Transverse colon (tissue), 4 donors: ENCODE results near the gene CHTF8. TPM values are rescaled to one million over a fixed set of nuclear protein-coding genes. Genes with fewer than 3 reads are reported as not detected.
A peak's percentile ranks its signal among the peaks of the same experiment; 100 is the strongest.
"Not testable (repeated sequence)": the region's sequence is repeated elsewhere in the genome, so short reads cannot be mapped to it uniquely, and the experiment has no call there.

Experiments used
- DNase-seq: peaks from one replicate; pipeline ENCODE4 v3.0.0-alpha.2; 2019
- H3K27ac ChIP-seq, 4 donors: fragments of 200-600 bp; sonication (generic); 2 replicates each; pipeline ENCODE4 v1.5.1; 2016 to 2018; ENCODE audit warnings: inconsistent platforms in 4 of 4
- H3K27me3 ChIP-seq: fragments of 200-600 bp; sonication (generic); 2 replicates; pipeline ENCODE4 v1.5.1; 2017; ENCODE audit warnings: inconsistent platforms
- H3K36me3 ChIP-seq, 4 donors: fragments of 200-600 bp; sonication (generic); 2 replicates each; pipeline ENCODE4 v1.5.1; 2017 to 2019; ENCODE audit warnings: inconsistent platforms in 4 of 4
- H3K4me1 ChIP-seq, 4 donors: fragments of 200-600 bp; sonication (generic); 2 replicates each; pipeline ENCODE4 v1.5.1; 2017 to 2020; ENCODE audit warnings: inconsistent platforms in 4 of 4
- H3K4me3 ChIP-seq, 4 donors: fragments of 200-600 bp; sonication (generic); 1 replicate in 1 of 4; 2 replicates in 3 of 4; pipeline versions ENCODE4 v1.5.1 to v1.6.1; 2017 to 2019; ENCODE audit warnings: inconsistent platforms in 4 of 4
- H3K9me3 ChIP-seq, 2 donors: fragments of 200-600 bp; sonication (generic); 2 replicates each; pipeline ENCODE4 v1.5.1; 2017 to 2019; ENCODE audit warnings: inconsistent platforms in 2 of 2
- EP300 ChIP-seq: sonication (generic); formaldehyde crosslinking; IDR thresholded peaks from one replicate; pipeline ENCODE4 v1.6.1; 2017; ENCODE audit warnings: antibody characterized with exemption, low read depth
- POLR2A ChIP-seq: fragments of 450-650 bp; IDR thresholded peaks from one replicate; pipeline ENCODE4 v1.6.1; 2016; ENCODE audit warnings: antibody characterized with exemption, mild to moderate bottlenecking, moderate library complexity
- POLR2AphosphoS5 ChIP-seq, 3 donors: sonication (generic); formaldehyde crosslinking; IDR thresholded peaks; one replicate each; pipeline ENCODE4 v1.6.1; 2016; ENCODE audit warnings: antibody characterized with exemption in 3 of 3
- WGBS, 2 donors: methylation state at CpG; one replicate each; pipeline ENCODE4 v1.1.5; 2018; ENCODE audit warnings: low coverage in 1 of 2; 5-methylcytosine and 5-hydroxymethylcytosine counted together
- in situ Hi-C, 4 donors: fragments of 200-750 bp; cut with MboI; loops; one replicate each; pipeline versions ENCODE4 v1.15.0 to v1.15.1; 2017; ENCODE audit warnings: low sequenced_read_pairs in 3 of 4, low pct_ligation_motif_present in 1 of 4, low pct_unique_long_range_greater_than_20kb in 1 of 4
- intact Hi-C: fragments of 100-400 bp; cut with DNase I; formaldehyde crosslinking; loops from one replicate; pipeline ENCODE4 v1.15.1; 2023; ENCODE audit warnings: low total_unique reads
- total RNA-seq, 4 donors: library from RNA; depleted of rRNA; stranded (reverse); fragments of >200 nt; gene quantifications; one replicate each; pipeline ENCODE4 v1.1.0, GENCODE V29; 2016
- TF ChIP-seq, protein P1 (sequence below), 5 experiments: fragments of 200-600 bp in 3 of 5; fragments of 450-650 bp in 2 of 5; sonication (generic) in 3 of 5; IDR thresholded peaks; 1 replicate in 2 of 5; 2 replicates in 3 of 5; pipeline ENCODE4 v1.5.1; 2016 to 2017; ENCODE audit warnings: antibody characterized with exemption in 5 of 5, inconsistent platforms in 3 of 5, mild to moderate bottlenecking in 2 of 5, moderate library complexity in 1 of 5

CHTF8 gene
- total RNA-seq, 4 donors from 2014 or later: 49.2 to 207 (median 68.9) TPM

DNA sequence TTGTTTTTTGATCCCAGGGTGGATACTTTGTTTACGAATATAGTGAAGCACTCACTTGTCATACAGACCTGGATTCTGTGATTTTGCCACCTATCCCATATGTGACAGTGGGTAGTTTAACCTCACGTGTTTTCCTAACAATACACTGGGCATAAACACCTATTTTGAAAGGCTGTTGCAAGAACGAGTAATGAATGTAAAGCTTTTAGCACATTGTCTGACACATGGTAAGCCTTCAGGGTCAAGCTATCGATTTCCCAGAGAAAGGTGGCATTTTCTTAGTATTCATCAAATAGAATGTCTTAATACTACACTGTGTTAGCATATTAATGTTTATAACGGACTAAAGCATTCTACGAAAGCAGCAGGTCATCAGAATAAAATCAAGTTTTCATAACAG lies 1.9 kb downstream of the CHTF8 start:
- in situ Hi-C loops (no loop called here), intact Hi-C loops (no loop called here)
- no peak for DNase-seq
- Histone ChIP-seq H3K27ac (peak overlapping the region in 1 of 4 donors; percentile 91), H3K9me3 (no peaks in the 10 kb centered on the region), H3K4me1 (peaks cover 7 to 37% (median 27%) of the 10 kb centered on the region in 4 donors), H3K4me3 (no peak overlapping the region), H3K36me3 (no peaks in the 10 kb centered on the region), H3K27me3 (no peaks in the 10 kb centered on the region)
- WGBS, 2 donors: 75 to 76% methylated on average over 5 to 6 of the region's 6 CpGs
- TF ChIP-seq EP300: no peak
- TF ChIP-seq, protein P1, sequence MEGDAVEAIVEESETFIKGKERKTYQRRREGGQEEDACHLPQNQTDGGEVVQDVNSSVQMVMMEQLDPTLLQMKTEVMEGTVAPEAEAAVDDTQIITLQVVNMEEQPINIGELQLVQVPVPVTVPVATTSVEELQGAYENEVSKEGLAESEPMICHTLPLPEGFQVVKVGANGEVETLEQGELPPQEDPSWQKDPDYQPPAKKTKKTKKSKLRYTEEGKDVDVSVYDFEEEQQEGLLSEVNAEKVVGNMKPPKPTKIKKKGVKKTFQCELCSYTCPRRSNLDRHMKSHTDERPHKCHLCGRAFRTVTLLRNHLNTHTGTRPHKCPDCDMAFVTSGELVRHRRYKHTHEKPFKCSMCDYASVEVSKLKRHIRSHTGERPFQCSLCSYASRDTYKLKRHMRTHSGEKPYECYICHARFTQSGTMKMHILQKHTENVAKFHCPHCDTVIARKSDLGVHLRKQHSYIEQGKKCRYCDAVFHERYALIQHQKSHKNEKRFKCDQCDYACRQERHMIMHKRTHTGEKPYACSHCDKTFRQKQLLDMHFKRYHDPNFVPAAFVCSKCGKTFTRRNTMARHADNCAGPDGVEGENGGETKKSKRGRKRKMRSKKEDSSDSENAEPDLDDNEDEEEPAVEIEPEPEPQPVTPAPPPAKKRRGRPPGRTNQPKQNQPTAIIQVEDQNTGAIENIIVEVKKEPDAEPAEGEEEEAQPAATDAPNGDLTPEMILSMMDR (IDR thresholded peaks at IDR 0.05): no peak
- TF ChIP-seq POLR2A: no peak
- no peak for TF ChIP-seq POLR2AphosphoS5 (IDR thresholded peaks at IDR 0.05)

DNA sequence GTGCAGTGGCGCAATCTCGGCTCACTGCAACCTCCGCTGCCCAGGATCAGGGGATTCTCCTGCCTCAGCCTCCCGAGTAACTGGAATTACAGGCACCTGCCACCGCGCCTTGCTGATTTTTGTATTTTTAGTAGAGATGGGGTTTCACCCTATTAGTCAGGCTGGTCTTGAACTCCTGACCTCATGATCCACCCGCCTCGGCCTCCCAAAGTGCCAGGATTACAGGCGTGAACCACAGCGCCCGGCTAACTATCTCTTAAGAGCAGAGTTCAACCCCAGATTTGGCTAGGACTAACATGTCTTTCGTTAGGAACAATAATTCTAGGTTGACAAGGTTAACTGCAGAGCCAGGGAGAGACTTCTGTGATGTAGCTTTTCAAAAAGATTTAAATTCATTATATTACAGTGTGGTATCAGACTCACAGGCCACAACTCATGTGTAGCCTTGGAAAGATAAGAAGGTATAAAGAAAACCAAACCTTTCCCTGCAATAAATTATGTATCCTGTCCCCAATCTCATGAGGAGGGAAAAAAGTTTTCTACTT lies 4.3 kb downstream of the CHTF8 start:
- intact Hi-C loops: no loop called here
- DNase-seq: no peak
- H3K9me3 ChIP-seq: no peaks in the 10 kb centered on the region
- no peak overlapping the region for H3K4me3 ChIP-seq
- in situ Hi-C loops: loop anchor here in 3 of 4 donors (10.0 kb wide), 3 partner anchors 223 to 283 kb away; partner anchors contain the start of gene TANGO6 (in 1 of the 3)
- TF ChIP-seq, protein P1 (IDR thresholded peaks at IDR 0.05): no peak
- TF ChIP-seq EP300 (no peak), POLR2AphosphoS5 (IDR thresholded peaks at IDR 0.05) (no peak), POLR2A (no peak)
- peaks cover 0 to 3% (median 0%) of the 10 kb centered on the region in 4 donors for H3K36me3 ChIP-seq
- no peak overlapping the region for H3K27ac ChIP-seq
- WGBS, 2 donors: 79 to 82% methylated on average over 4 to 12 of the region's 12 CpGs
- H3K4me1 ChIP-seq: peaks cover 4 to 24% (median 17%) of the 10 kb centered on the region in 4 donors
- H3K27me3 ChIP-seq: no peaks in the 10 kb centered on the region

DNA sequence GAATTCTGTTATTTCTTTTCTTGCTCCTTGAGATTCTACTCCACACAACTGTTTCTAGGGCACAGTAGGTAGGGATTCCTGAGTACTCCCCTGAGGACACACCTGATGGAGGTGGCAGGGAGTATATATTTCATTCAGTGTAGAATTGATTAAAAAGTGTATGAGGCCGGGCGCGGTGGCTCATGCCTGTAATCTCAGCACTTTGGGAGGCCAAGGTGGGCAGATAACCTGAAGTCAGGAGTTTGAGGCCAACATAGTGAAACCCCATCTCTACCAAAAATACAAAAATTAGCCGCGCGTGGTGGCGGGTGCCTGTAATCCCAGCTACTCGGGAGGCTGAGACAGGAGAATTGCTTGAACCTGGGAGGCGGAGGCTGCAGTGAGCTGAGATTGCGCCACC lies 5.6 kb downstream of the CHTF8 start:
- H3K4me3 ChIP-seq, H3K36me3 ChIP-seq, H3K27ac ChIP-seq, H3K27me3 ChIP-seq, H3K9me3 ChIP-seq, intact Hi-C loops, DNase-seq: not testable (repeated sequence)
- peaks cover 4 to 24% (median 15%) of the 10 kb centered on the region in 4 donors for H3K4me1 ChIP-seq
- in situ Hi-C loops: loop anchor here in 3 of 4 donors (10.0 kb wide), 3 partner anchors 222 to 282 kb away; partner anchors contain the start of gene TANGO6 (in 1 of the 3)
- 96 to 98% methylated on average over 7 to 10 of the region's 10 CpGs for WGBS, 2 donors

DNA sequence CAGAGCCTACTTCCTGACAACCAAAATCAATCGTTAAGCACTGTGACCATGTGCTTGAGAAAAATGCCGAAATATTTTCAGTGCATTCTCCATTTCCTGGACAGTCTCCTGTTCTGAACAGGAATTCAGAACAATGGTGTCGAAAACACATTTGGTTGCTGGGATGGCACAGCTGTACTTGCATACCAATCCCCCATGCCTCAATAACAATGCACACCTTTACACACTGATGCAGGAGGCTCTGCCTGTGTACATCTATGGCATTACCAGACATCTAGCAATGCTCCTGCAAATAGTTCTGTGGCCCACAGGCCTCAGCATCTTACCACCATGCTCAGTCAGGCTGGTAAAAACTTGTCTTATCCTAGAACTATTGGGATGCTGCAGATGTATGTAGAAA lies 6.2 kb downstream of the CHTF8 start:
- Histone ChIP-seq H3K9me3 (no peaks in the 10 kb centered on the region), H3K27me3 (no peaks in the 10 kb centered on the region), H3K4me3 (no peak overlapping the region), H3K36me3 (peaks cover 0 to 3% (median 0%) of the 10 kb centered on the region in 4 donors), H3K4me1 (peaks cover 3 to 22% (median 12%) of the 10 kb centered on the region in 4 donors), H3K27ac (no peak overlapping the region)
- DNase-seq: no peak
- 85 to 94% methylated on average over 3 of the region's 3 CpGs for WGBS, 2 donors
- in situ Hi-C loops (loop anchor here in 3 of 4 donors (10.0 kb wide), 3 partner anchors 221 to 281 kb away; partner anchors contain the start of gene TANGO6 (in 1 of the 3)), intact Hi-C loops (no loop called here)
- TF ChIP-seq POLR2AphosphoS5 (IDR thresholded peaks at IDR 0.05) (no peak), POLR2A (no peak), EP300 (no peak)

DNA sequence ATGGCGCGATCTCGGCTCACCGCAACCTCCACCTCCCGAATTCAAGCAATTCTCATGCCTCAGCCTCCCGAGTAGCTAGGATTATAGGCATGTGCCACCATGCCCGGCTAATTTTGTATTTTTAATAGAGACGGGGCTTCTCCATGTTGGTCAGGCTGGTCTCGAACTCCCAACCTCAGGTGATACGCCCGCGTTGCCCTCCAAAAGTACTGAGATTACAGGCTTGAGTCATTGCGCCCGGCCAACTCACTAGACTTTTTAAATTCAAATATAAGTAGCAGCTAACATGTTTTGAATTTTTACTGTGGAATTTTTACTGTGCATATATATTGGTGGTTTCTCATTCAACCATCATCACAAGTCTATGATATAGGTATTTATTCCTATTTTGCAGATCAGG lies 7.4 kb downstream of the CHTF8 start:
- not testable (repeated sequence) for H3K27ac ChIP-seq, H3K9me3 ChIP-seq, H3K27me3 ChIP-seq, DNase-seq, H3K4me3 ChIP-seq
- peaks cover 0 to 16% (median 5%) of the 10 kb centered on the region in 4 donors for H3K36me3 ChIP-seq
- WGBS, 2 donors: 93 to 100% methylated on average over 1 to 14 of the region's 14 CpGs
- H3K4me1 ChIP-seq: peaks cover 0 to 10% (median 4%) of the 10 kb centered on the region in 4 donors
- intact Hi-C loops: loop anchor here (2.0 kb wide), 1 partner anchor 596 kb away; no protein-coding TSS in a partner anchor
- in situ Hi-C loops: loop anchor here in 3 of 4 donors (10.0 to 25.0 kb wide), 4 partner anchors 213 to 280 kb away; partner anchors contain the start of gene TANGO6 (in 1 of the 3)

DNA sequence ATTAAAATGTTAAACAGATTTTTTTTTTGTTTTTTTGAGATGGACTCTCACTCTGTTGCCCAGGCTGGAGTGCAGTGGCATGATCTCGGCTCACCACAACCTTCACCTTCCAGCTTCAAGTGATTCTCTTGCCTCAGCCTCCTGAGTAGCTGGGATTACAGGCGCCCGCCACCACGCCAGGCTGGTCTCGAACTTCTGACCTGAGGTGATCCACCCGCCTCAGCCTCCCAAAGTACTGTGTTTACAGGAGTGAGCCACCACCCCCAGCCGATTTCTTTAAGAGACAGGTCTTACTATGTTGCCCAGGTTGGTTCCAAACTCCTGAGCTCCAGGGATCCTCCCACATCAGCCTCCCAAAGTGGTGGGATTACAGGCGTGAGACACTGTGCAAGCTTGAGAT lies 8.0 kb downstream of the CHTF8 start:
- H3K27ac ChIP-seq, H3K9me3 ChIP-seq, H3K4me3 ChIP-seq, DNase-seq, H3K4me1 ChIP-seq, H3K27me3 ChIP-seq: not testable (repeated sequence)
- intact Hi-C loops (loop anchor here (2.0 kb wide), 1 partner anchor 596 kb away; no protein-coding TSS in a partner anchor), in situ Hi-C loops (loop anchor here in 3 of 4 donors (10.0 to 25.0 kb wide), 4 partner anchors 212 to 280 kb away; partner anchors contain the start of gene TANGO6 (in 1 of the 3))
- 83 to 85% methylated on average over 1 to 8 of the region's 8 CpGs for WGBS, 2 donors
- peaks cover 0 to 21% (median 7%) of the 10 kb centered on the region in 4 donors for H3K36me3 ChIP-seq
